Osteocyte (in vitro differentiated cells): ENCODE results near the gene ATIC. TPM values are rescaled to one million over a fixed set of nuclear protein-coding genes. Genes with fewer than 3 reads are reported as not detected.
"Not testable (repeated sequence)": the region's sequence is repeated elsewhere in the genome, so short reads cannot be mapped to it uniquely, and the experiment has no call there.

Source experiments
- DNase-seq: peaks from one replicate; pipeline ENCODE4 v3.0.0; 2021; ENCODE audit warnings: mixed read lengths; ENCODE audit not compliant: unreplicated experiment; ENCODE audit errors: extremely low spot score
- H3K27ac Mint-ChIP-seq: one replicate; pipeline ENCODE4 v1.8.0; 2021; ENCODE audit warnings: mild to moderate bottlenecking, mixed read lengths; ENCODE audit not compliant: unreplicated experiment
- H3K27me3 Mint-ChIP-seq: one replicate; pipeline ENCODE4 v1.8.0; 2021; ENCODE audit warnings: mixed read lengths; ENCODE audit not compliant: unreplicated experiment
- H3K36me3 Mint-ChIP-seq: one replicate; pipeline ENCODE4 v1.8.0; 2021; ENCODE audit warnings: mixed read lengths; ENCODE audit not compliant: unreplicated experiment
- H3K4me1 Mint-ChIP-seq: one replicate; pipeline ENCODE4 v1.8.0; 2021; ENCODE audit warnings: mixed read lengths; ENCODE audit not compliant: unreplicated experiment
- H3K4me3 Mint-ChIP-seq: one replicate; pipeline ENCODE4 v1.8.0; 2021; ENCODE audit warnings: mild to moderate bottlenecking, moderate library complexity, mixed read lengths; ENCODE audit not compliant: unreplicated experiment
- H3K9me3 Mint-ChIP-seq: one replicate; pipeline ENCODE4 v1.8.0; 2021; ENCODE audit warnings: mixed read lengths; ENCODE audit not compliant: unreplicated experiment
- total RNA-seq: library from RNA; stranded (reverse); gene quantifications from 2 replicates; pipeline ENCODE4 v1.2.1, GENCODE V29; 2021
- TF ChIP-seq, protein P1 (sequence below): fragments of 200-600 bp; sonication (generic); IDR thresholded peaks from 2 replicates; pipeline ENCODE4 v1.5.0; 2021; ENCODE audit warnings: antibody characterized with exemption, mild to moderate bottlenecking, moderate library complexity

Gene ATIC
- total RNA-seq, 1 donor from 2014 or later, result 89.7 TPM

DNA sequence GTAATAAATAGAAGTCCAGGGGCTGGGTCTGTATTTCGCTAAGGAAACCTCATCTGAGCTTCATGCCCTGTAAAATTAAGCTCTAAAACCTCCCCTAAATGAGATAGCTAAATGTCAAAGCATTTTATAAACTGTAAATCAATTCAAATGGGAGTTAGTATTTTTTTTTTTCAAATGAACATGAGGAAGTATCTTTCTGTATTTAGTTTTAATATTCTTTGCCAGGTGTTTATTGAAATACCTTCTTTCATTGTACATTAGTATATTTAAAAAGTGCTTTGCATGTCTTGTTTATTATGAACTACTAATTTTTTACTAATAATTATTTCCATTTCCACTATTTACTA is 47.7 kb downstream of the ATIC start:
- no peaks in the 10 kb centered on the region for H3K9me3 Mint-ChIP-seq
- no peak overlapping the region for H3K4me3 Mint-ChIP-seq
- H3K4me1 Mint-ChIP-seq, result peaks cover 21% of the 10 kb centered on the region
- H3K27me3 Mint-ChIP-seq, result no peaks in the 10 kb centered on the region
- no peak for DNase-seq
- peaks cover 52% of the 10 kb centered on the region for H3K36me3 Mint-ChIP-seq
- H3K27ac Mint-ChIP-seq, result peak overlapping the region; percentile 58
- TF ChIP-seq, protein P1, sequence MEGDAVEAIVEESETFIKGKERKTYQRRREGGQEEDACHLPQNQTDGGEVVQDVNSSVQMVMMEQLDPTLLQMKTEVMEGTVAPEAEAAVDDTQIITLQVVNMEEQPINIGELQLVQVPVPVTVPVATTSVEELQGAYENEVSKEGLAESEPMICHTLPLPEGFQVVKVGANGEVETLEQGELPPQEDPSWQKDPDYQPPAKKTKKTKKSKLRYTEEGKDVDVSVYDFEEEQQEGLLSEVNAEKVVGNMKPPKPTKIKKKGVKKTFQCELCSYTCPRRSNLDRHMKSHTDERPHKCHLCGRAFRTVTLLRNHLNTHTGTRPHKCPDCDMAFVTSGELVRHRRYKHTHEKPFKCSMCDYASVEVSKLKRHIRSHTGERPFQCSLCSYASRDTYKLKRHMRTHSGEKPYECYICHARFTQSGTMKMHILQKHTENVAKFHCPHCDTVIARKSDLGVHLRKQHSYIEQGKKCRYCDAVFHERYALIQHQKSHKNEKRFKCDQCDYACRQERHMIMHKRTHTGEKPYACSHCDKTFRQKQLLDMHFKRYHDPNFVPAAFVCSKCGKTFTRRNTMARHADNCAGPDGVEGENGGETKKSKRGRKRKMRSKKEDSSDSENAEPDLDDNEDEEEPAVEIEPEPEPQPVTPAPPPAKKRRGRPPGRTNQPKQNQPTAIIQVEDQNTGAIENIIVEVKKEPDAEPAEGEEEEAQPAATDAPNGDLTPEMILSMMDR, result no peak

- not testable (repeated sequence) for H3K27me3 Mint-ChIP-seq, H3K9me3 Mint-ChIP-seq, H3K4me3 Mint-ChIP-seq, DNase-seq
- H3K27ac Mint-ChIP-seq, result peak overlapping the region; percentile 58
- H3K36me3 Mint-ChIP-seq, result peaks cover 57% of the 10 kb centered on the region
- H3K4me1 Mint-ChIP-seq, result peaks cover 23% of the 10 kb centered on the region
Observed at GRCh38 chr2:215360059-215360458, 48.2 kb downstream of the ATIC start.

DNA sequence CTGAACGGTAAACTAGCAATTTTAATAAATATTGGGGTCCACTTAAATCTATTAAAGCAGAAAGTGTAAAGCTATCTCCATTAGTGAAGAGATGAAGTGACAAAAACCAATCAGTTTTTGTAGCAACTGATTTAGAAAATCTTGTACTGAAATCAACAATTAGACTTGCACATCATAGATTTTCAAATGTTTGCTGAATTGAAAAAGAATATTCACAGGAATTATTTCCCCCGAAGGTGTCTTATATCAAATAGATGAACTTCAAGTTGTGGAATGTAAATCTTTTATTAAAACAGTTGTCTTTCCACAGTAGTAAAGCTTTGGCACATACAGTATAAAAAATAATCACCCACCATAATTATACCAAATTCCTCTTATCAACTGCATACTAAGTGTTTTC is 48.7 kb downstream of the ATIC start:
- Mint-ChIP-seq H3K27ac (peak overlapping the region; percentile 58), H3K27me3 (no peaks in the 10 kb centered on the region), H3K4me1 (peaks cover 26% of the 10 kb centered on the region), H3K36me3 (peaks cover 62% of the 10 kb centered on the region), H3K9me3 (no peaks in the 10 kb centered on the region), H3K4me3 (no peak overlapping the region)
- no peak for DNase-seq
- TF ChIP-seq, protein P1, result no peak

DNA sequence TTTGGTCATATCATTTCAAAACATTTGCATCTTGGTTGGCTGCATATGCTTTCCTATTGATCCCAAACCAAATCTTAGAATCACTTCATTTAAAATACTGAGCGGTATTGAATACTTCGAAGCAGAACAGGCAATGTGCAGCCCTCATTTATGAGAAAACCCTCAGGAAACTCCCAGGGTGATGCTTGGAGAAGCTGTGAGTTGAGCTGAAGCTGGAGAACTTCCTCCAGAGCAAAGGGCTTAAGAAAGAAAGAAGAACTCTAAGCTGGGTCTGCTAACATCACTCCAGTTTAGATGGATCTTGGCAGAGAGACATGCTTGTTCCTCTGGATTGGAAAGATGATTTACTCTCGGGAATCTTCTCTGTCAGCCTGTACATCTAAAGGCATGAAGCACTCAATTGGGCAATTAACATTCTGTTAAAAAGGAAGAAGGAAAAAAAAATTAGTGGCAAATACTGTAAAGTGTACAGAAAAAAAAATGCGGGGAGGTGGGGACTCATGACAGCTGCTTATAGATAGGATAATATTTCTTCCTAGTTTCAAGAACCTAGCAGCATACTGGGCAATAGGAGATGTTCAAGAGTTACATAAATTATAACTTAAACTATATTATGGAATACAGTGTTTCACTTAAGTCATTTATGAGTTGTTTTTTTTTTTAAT is 49.5 kb downstream of the ATIC start:
- no peaks in the 10 kb centered on the region for H3K27me3 Mint-ChIP-seq
- TF ChIP-seq, protein P1, result no peak
- H3K4me3 Mint-ChIP-seq, result no peak overlapping the region
- no peaks in the 10 kb centered on the region for H3K9me3 Mint-ChIP-seq
- H3K36me3 Mint-ChIP-seq, result peaks cover 65% of the 10 kb centered on the region
- DNase-seq, result no peak
- peaks cover 26% of the 10 kb centered on the region for H3K4me1 Mint-ChIP-seq
- H3K27ac Mint-ChIP-seq, result peak overlapping the region; percentile 45

- no peaks in the 10 kb centered on the region for H3K9me3 Mint-ChIP-seq
- DNase-seq, result no peak
- peaks cover 72% of the 10 kb centered on the region for H3K36me3 Mint-ChIP-seq
- TF ChIP-seq, protein P1, result no peak
- H3K27me3 Mint-ChIP-seq, result no peaks in the 10 kb centered on the region
- peak overlapping the region; percentile 75 for H3K27ac Mint-ChIP-seq
- H3K4me1 Mint-ChIP-seq, result peaks cover 29% of the 10 kb centered on the region
- H3K4me3 Mint-ChIP-seq, result no peak overlapping the region
Observed at GRCh38 chr2:215361876-215362561, 50.2 kb downstream of the ATIC start.
